ENCODE measurements around the gene ANXA2.

Gene ANXA2

DNA sequence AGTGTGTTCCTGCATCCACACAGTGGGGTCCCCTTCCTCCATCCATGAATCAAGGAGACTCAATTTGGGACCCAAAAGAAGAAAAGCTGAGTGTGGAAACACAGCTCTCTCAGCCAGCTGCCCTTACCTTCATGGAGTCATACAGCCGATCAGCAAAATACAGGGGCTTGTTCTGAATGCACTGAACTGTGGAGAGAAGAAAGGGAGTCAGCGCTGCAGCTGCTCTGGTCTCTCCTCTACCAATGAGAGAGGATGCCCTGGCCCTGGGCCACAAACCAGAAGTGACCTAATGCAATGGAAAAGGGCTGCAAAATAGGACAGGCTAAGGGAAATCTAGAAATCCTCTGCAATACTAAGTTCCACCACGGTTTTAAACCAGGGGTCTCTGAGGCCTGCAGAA is 46.7 kb downstream of the ANXA2 start:
- Histone ChIP-seq H2AFZ (no peak overlapping the region), H3K79me2 (peaks cover 3% of the 10 kb centered on the region), H3K4me3 (ENCODE audit: low read depth, low read length) (no peak overlapping the region), H3K27ac (no peak overlapping the region), H3K4me1 (peaks cover 6% of the 10 kb centered on the region), H3K9ac (no peak overlapping the region), H3K36me3 (ENCODE audit: control insufficient read depth, insufficient read depth, low read length) (no peaks in the 10 kb centered on the region), H3K9me3 (ENCODE audit: control insufficient read depth, low read length) (no peaks in the 10 kb centered on the region), H3K27me3 (ENCODE audit: control insufficient read depth, insufficient read depth, low read length) (no peaks in the 10 kb centered on the region), H3K4me2 (ENCODE audit: low read length) (no peak overlapping the region)
- TF ChIP-seq, protein P1, sequence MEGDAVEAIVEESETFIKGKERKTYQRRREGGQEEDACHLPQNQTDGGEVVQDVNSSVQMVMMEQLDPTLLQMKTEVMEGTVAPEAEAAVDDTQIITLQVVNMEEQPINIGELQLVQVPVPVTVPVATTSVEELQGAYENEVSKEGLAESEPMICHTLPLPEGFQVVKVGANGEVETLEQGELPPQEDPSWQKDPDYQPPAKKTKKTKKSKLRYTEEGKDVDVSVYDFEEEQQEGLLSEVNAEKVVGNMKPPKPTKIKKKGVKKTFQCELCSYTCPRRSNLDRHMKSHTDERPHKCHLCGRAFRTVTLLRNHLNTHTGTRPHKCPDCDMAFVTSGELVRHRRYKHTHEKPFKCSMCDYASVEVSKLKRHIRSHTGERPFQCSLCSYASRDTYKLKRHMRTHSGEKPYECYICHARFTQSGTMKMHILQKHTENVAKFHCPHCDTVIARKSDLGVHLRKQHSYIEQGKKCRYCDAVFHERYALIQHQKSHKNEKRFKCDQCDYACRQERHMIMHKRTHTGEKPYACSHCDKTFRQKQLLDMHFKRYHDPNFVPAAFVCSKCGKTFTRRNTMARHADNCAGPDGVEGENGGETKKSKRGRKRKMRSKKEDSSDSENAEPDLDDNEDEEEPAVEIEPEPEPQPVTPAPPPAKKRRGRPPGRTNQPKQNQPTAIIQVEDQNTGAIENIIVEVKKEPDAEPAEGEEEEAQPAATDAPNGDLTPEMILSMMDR (IDR thresholded peaks at IDR 0.05) = no peak

- Histone ChIP-seq H3K9me3 (ENCODE audit: control insufficient read depth, low read length) (no peaks in the 10 kb centered on the region), H3K4me2 (ENCODE audit: low read length) (no peak overlapping the region), H3K4me1 (peaks cover 6% of the 10 kb centered on the region), H3K4me3 (ENCODE audit: low read depth, low read length) (no peak overlapping the region), H3K27me3 (ENCODE audit: control insufficient read depth, insufficient read depth, low read length) (no peaks in the 10 kb centered on the region), H3K9ac (no peak overlapping the region), H3K79me2 (peaks cover 3% of the 10 kb centered on the region), H3K27ac (no peak overlapping the region), H2AFZ (no peak overlapping the region), H3K36me3 (ENCODE audit: control insufficient read depth, insufficient read depth, low read length) (no peaks in the 10 kb centered on the region)
- TF ChIP-seq, protein P1 (IDR thresholded peaks at IDR 0.05) = no peak
Measured at GRCh38 chr15:60350108-60350507, 47.7 kb downstream of the ANXA2 start.

DNA sequence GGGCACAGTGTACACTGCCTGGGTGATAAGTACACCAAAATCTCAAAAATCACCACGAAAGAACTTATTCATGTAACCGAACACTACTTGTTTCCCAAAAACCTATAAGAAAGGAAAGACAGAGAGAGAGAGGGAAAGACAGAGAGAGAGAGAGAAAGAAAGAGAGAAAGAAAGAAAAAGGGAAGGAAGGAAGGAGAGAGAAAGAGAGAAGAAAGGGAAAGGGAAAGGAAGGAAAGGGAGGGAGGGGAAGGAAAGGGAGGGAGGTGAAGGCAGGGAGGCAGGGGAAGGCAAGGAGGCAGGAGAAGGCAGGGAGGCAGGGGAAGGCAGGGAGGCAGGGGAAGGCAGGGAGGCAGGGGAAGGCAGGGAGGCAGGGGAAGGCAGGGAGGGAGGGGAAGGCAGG is 48.2 kb downstream of the ANXA2 start:
- Histone ChIP-seq H3K9ac (no peak overlapping the region), H2AFZ (no peak overlapping the region), H3K79me2 (peaks cover 3% of the 10 kb centered on the region), H3K27me3 (ENCODE audit: control insufficient read depth, insufficient read depth, low read length) (no peaks in the 10 kb centered on the region), H3K4me1 (peaks cover 9% of the 10 kb centered on the region), H3K9me3 (ENCODE audit: control insufficient read depth, low read length) (no peaks in the 10 kb centered on the region), H3K4me2 (ENCODE audit: low read length) (no peak overlapping the region), H3K27ac (no peak overlapping the region), H3K4me3 (ENCODE audit: low read depth, low read length) (no peak overlapping the region), H3K36me3 (ENCODE audit: control insufficient read depth, insufficient read depth, low read length) (no peaks in the 10 kb centered on the region)
- TF ChIP-seq, protein P1 (IDR thresholded peaks at IDR 0.05) = no peak

GRCh38 chr15:60347480-60348049 is 50.2 kb downstream of the ANXA2 start:
- Histone ChIP-seq H3K79me2 (no peaks in the 10 kb centered on the region), H3K27me3 (ENCODE audit: control insufficient read depth, insufficient read depth, low read length) (no peaks in the 10 kb centered on the region), H3K4me2 (ENCODE audit: low read length) (no peak overlapping the region), H3K36me3 (ENCODE audit: control insufficient read depth, insufficient read depth, low read length) (no peaks in the 10 kb centered on the region), H3K4me3 (ENCODE audit: low read depth, low read length) (no peak overlapping the region), H3K4me1 (peaks cover 13% of the 10 kb centered on the region), H3K27ac (no peak overlapping the region), H3K9me3 (ENCODE audit: control insufficient read depth, low read length) (no peaks in the 10 kb centered on the region), H3K9ac (no peak overlapping the region), H2AFZ (no peak overlapping the region)
- TF ChIP-seq, protein P1 (IDR thresholded peaks at IDR 0.05) = no peak

- no peaks in the 10 kb centered on the region for H3K9me3 ChIP-seq (ENCODE audit: control insufficient read depth, low read length)
- no peaks in the 10 kb centered on the region for H3K27me3 ChIP-seq (ENCODE audit: control insufficient read depth, insufficient read depth, low read length)
- H3K9ac ChIP-seq = no peak overlapping the region
- no peak overlapping the region for H3K4me2 ChIP-seq (ENCODE audit: low read length)
- H3K4me3 ChIP-seq (ENCODE audit: low read depth, low read length) = no peak overlapping the region
- H3K36me3 ChIP-seq (ENCODE audit: control insufficient read depth, insufficient read depth, low read length) = no peaks in the 10 kb centered on the region
- peaks cover 13% of the 10 kb centered on the region for H3K4me1 ChIP-seq
- no peak overlapping the region for H2AFZ ChIP-seq
- TF ChIP-seq, protein P1 (IDR thresholded peaks at IDR 0.05) = no peak
- H3K79me2 ChIP-seq = no peaks in the 10 kb centered on the region
- no peak overlapping the region for H3K27ac ChIP-seq
Measured at GRCh38 chr15:60346653-60347052, 51.1 kb downstream of the ANXA2 start.

Measured in parathyroid adenoma (tissue), 2 donors.